K562 (cell line): ENCODE measurements around the gene LRRC61. TPM values are rescaled to one million over a fixed set of nuclear protein-coding genes. Genes with fewer than 3 reads are reported as not detected.
A peak's percentile ranks its signal among the peaks of the same experiment; 100 is the strongest.

Experiments used
- CREB1 ChIP-seq, 2 experiments: sonication (generic) in 1 of 2; formaldehyde crosslinking in 1 of 2; IDR thresholded peaks; 2 replicates each; pipeline versions ENCODE4 v1.6.1 to v1.8.0; 2012 to 2022; ENCODE audit warnings: inconsistent platforms in 1 of 2, mild to moderate bottlenecking in 1 of 2, missing genetic modification reagents in 1 of 2, moderate library complexity in 1 of 2
- LARP7 ChIP-seq: fragments of 450-650 bp; IDR thresholded peaks from 2 replicates; pipeline ENCODE4 v1.6.1; 2016
- SMARCA4 ChIP-seq: fragments of 450-650 bp; IDR thresholded peaks from 2 replicates; pipeline ENCODE4 v1.6.1; 2016
- polyA plus RNA-seq, 8 experiments: library from polyadenylated mRNA; depleted of rRNA in 4 of 8; stranded (reverse) in 5 of 8; unstranded in 3 of 8; fragments of >200 nt; fragmentation: Nextera tagmentation in 2 of 8; fragmentation: Illumina TruSeq in 1 of 8; extraction: Ambion mirVana in 2 of 8; extraction: Trizol in 1 of 8; gene quantifications; 2 replicates each; pipeline versions ENCODE4 v1.2.1 to v1.2.3, GENCODE V29; 2011 to 2014; ENCODE audit warnings: inconsistent platforms in 1 of 8, missing spikeins in 1 of 8
- total RNA-seq, 7 experiments: library from RNA; depleted of rRNA in 6 of 7; stranded (reverse); fragments of >200 nt in 6 of 7; fragmentation: Illumina TruSeq in 2 of 7; extraction: Trizol in 2 of 7; gene quantifications; 2 replicates each; pipeline versions ENCODE4 v1.2.1 to v1.2.3, GENCODE V29; 2011 to 2021; ENCODE audit warnings: low replicate concordance in 1 of 7
- TF ChIP-seq, protein P1 (sequence below): fragments of 450-650 bp; IDR thresholded peaks from 2 replicates; pipeline ENCODE4 v1.6.1; 2016; ENCODE audit warnings: low read depth
- TF ChIP-seq, protein P2 (sequence below), 2 experiments: IDR thresholded peaks; 2 replicates each; pipeline ENCODE4 v1.6.1; 2012; ENCODE audit warnings: improper control_type of control experiment in 2 of 2, low read depth in 2 of 2, low read length in 2 of 2, borderline replicate concordance in 1 of 2

The LRRC61 gene
- total and polyA plus RNA-seq, 9 of the 15 experiments (the other 6 are each of a cell fraction or from before 2014, with no cell fraction given) = 1.3 to 55.2 (median 35.2) TPM

DNA sequence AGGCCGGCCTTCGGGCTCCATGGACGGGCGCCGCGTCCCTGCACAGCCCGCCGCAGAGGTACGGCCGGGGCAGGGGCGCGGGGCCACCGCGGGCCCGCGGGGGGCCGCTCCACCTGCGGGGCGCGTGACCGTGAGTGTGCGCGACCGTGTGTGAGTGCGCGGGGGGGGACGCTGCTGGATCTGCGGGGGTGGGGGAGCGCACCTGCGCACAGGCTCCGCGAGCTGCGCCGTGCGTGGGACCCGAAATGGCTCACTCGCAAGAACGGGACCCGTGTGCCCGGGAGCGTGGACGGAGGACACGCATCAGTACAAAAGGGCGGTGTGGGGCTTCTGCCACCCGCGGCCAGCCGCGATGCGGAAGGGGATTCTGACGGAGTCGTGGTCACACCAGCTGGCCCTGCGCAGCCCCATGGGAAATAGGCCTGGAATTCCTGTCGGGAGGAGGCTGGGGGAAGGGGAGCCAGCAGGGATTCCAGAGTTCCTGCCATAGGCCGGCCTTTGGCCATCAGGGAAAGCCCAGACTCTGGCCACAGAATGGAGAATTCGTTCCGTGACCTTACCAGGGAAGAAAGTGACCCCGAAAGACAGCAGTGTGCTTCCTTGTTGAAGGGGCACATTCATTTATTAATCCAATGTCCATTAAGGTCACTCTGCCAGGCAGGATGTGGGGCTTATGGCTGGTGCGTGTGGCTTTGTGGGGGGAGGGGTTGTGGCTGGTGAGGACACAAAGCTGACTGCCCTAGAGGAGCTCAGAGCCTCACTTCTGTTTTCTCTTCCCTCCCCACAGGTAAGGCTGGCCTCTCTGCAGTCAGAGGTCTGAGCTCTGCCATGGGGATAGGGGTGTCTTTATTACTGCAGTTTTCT is 46.0 kb downstream of the LRRC61 start (continued):
- TF ChIP-seq, protein P1, sequence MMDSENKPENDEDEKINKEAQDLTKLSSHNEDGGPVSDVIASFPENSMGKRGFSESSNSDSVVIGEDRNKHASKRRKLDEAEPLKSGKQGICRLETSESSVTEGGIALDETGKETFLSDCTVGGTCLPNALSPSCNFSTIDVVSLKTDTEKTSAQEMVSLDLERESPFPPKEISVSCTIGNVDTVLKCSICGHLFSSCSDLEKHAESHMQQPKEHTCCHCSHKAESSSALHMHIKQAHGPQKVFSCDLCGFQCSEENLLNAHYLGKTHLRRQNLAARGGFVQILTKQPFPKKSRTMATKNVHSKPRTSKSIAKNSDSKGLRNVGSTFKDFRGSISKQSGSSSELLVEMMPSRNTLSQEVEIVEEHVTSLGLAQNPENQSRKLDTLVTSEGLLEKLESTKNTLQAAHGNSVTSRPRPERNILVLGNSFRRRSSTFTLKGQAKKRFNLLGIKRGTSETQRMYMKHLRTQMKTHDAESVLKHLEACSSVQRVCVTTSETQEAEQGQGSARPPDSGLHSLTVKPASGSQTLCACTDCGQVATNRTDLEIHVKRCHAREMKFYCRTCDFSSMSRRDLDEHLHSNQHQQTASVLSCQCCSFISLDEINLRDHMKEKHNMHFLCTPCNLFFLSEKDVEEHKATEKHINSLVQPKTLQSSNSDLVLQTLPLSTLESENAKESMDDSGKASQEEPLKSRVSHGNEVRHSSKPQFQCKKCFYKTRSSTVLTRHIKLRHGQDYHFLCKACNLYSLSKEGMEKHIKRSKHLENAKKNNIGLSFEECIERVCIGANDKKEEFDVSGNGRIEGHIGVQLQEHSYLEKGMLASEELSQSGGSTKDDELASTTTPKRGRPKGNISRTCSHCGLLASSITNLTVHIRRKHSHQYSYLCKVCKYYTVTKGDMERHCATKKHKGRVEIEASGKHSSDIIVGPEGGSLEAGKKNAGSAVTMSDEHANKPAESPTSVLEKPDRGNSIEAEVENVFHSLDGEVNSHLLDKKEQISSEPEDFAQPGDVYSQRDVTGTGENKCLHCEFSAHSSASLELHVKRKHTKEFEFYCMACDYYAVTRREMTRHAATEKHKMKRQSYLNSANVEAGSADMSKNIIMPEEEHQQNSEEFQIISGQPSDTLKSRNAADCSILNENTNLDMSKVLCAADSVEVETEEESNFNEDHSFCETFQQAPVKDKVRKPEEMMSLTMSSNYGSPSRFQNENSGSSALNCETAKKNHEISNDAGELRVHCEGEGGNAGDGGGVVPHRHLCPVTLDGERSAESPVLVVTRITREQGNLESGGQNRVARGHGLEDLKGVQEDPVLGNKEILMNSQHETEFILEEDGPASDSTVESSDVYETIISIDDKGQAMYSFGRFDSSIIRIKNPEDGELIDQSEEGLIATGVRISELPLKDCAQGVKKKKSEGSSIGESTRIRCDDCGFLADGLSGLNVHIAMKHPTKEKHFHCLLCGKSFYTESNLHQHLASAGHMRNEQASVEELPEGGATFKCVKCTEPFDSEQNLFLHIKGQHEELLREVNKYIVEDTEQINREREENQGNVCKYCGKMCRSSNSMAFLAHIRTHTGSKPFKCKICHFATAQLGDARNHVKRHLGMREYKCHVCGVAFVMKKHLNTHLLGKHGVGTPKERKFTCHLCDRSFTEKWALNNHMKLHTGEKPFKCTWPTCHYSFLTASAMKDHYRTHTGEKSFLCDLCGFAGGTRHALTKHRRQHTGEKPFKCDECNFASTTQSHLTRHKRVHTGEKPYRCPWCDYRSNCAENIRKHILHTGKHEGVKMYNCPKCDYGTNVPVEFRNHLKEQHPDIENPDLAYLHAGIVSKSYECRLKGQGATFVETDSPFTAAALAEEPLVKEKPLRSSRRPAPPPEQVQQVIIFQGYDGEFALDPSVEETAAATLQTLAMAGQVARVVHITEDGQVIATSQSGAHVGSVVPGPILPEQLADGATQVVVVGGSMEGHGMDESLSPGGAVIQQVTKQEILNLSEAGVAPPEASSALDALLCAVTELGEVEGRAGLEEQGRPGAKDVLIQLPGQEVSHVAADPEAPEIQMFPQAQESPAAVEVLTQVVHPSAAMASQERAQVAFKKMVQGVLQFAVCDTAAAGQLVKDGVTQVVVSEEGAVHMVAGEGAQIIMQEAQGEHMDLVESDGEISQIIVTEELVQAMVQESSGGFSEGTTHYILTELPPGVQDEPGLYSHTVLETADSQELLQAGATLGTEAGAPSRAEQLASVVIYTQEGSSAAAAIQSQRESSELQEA = peak; percentile 63; the same call in 1 of the 2 replicates
- TF ChIP-seq SMARCA4 = 0 out of 2 replicates have a peak, but pooled peaks have one; percentile 52
- TF ChIP-seq LARP7 = 0 out of 2 replicates have a peak, but pooled peaks have one; percentile 29
- TF ChIP-seq, protein P2, sequence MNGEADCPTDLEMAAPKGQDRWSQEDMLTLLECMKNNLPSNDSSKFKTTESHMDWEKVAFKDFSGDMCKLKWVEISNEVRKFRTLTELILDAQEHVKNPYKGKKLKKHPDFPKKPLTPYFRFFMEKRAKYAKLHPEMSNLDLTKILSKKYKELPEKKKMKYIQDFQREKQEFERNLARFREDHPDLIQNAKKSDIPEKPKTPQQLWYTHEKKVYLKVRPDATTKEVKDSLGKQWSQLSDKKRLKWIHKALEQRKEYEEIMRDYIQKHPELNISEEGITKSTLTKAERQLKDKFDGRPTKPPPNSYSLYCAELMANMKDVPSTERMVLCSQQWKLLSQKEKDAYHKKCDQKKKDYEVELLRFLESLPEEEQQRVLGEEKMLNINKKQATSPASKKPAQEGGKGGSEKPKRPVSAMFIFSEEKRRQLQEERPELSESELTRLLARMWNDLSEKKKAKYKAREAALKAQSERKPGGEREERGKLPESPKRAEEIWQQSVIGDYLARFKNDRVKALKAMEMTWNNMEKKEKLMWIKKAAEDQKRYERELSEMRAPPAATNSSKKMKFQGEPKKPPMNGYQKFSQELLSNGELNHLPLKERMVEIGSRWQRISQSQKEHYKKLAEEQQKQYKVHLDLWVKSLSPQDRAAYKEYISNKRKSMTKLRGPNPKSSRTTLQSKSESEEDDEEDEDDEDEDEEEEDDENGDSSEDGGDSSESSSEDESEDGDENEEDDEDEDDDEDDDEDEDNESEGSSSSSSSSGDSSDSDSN (IDR thresholded peaks at IDR 0.05; ENCODE audit: borderline replicate concordance in 1 of 2, low read depth in 2 of 2, low read length in 2 of 2) = peak in 1 of 2 experiments; percentile 59; a peak in 1 of 4 replicates
- peak; percentile 36; the same call in 1 of the 2 replicates for TF ChIP-seq CREB1 (IDR thresholded peaks at IDR 0.05)
- TF ChIP-seq CREB1 (CRISPR knock-in tag; IDR thresholded peaks at IDR 0.05) = peak; percentile 71
